Measurements from ENCODE around the gene PSMG3.

DNA sequence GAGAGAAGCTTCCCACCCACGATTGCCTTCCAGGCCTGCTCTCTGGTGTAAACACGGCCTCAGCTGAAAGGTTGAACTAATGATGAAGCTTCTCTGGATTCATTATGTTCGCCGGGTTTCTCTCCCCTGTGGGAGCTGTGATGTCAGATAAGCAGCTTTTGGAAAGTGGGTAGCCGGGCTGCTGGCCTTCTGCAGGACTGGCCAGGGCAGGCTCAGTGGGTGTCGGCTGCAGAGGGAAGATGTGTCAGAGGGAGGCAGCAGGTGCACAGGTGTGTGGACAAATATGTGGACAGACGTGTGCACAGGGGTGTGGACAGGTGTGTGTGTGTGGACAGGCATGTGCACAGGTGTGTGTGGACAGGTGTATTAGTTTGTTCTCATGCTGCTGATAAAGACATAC is 28.5 kb upstream of the PSMG3 start:
- TF ChIP-seq CTCF (IDR thresholded peaks at IDR 0.05) (no peak), EZH2phosphoT487 (IDR thresholded peaks at IDR 0.05) (no peak), EZH2 (IDR thresholded peaks at IDR 0.05) (no peak)

Data from neural progenitor cell (in vitro differentiated cells).